Measurements from ENCODE around the gene TMEM132C. TPM values are rescaled to one million over a fixed set of nuclear protein-coding genes. Genes with fewer than 3 reads are reported as not detected.
"Not testable (repeated sequence)": the region's sequence is repeated elsewhere in the genome, so short reads cannot be mapped to it uniquely, and the experiment has no call there.

TMEM132C gene
- total RNA-seq, 4 donors from 2014 or later = 1.2 to 3.8 (median 2.3) TPM

DNA sequence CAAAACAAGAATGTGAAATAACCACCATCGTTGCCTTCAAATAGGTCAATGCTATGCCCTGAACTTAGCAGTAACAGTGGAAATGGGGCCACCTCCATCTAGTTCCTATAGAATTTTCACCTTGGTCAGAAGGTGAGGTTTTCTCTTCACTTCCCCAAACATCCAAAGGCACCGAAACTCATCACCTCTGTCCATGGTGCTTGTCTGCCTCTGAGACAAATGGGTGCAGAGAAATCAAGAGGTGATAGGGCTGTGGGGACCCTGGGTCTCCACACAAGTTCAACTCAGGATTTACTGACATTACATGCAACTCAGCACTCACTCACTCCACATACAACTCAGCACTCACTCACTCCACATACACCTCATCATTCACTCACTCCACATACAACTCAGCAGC, 26.2 kb upstream of the TMEM132C start:
- 64% methylated on average over 2 of the region's 2 CpGs for WGBS
- no peak for DNase-seq (ENCODE audit: low spot score in 2 of 2)
- Histone ChIP-seq H3K36me3 (no peaks in the 10 kb centered on the region), H3K4me1 (no peaks in the 10 kb centered on the region), H3K27me3 (peaks cover 5% of the 10 kb centered on the region), H3K9me3 (no peaks in the 10 kb centered on the region), H3K27ac (no peak overlapping the region), H3K4me3 (no peak overlapping the region)
- TF ChIP-seq CTCF (IDR thresholded peaks at IDR 0.05) = no peak
- TF ChIP-seq POLR2A (IDR thresholded peaks at IDR 0.05) = no peak
- no peak for TF ChIP-seq EP300 (IDR thresholded peaks at IDR 0.05)
- TF ChIP-seq POLR2AphosphoS5 (IDR thresholded peaks at IDR 0.05) = no peak

- no peak for DNase-seq (ENCODE audit: low spot score in 2 of 2)
- no peaks in the 10 kb centered on the region for H3K4me1 ChIP-seq
- no peaks in the 10 kb centered on the region for H3K36me3 ChIP-seq
- H3K27ac ChIP-seq = no peak overlapping the region
- no peaks in the 10 kb centered on the region for H3K9me3 ChIP-seq
- H3K27me3 ChIP-seq = no peaks in the 10 kb centered on the region
- no peak overlapping the region for H3K4me3 ChIP-seq
- WGBS = 88% methylated on average over 2 of the region's 2 CpGs
- TF ChIP-seq EP300 (IDR thresholded peaks at IDR 0.05) = no peak
- no peak for TF ChIP-seq POLR2AphosphoS5 (IDR thresholded peaks at IDR 0.05)
- no peak for TF ChIP-seq POLR2A (IDR thresholded peaks at IDR 0.05)
- no peak for TF ChIP-seq CTCF (IDR thresholded peaks at IDR 0.05)
Measured at GRCh38 chr12:128245121-128245520, 21.8 kb upstream of the TMEM132C start.

- WGBS = 41% methylated on average over 7 of the region's 7 CpGs
- H3K4me1 ChIP-seq = no peaks in the 10 kb centered on the region
- DNase-seq (ENCODE audit: low spot score in 2 of 2) = no peak
Measured at GRCh38 chr12:128245905-128246304, 21.1 kb upstream of the TMEM132C start.

DNA sequence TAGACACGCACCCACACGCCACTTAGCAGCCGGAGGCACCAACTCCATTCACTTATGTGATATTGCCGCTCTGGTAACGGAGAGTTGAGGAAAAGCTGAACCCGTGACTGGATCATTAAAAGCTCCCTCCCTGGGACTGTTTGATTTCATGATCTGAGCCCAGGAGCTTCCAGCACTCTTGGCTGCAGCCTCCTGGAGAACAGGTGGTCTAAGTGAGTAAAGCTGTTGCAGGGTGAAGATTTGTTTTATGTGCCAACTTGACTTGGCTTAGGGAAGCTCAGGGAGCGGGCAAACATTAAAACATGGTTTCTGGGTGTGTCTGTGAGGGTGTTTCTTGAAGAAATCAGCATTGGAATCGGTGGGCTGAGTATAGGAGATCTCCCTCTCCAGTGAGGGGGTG, 16.9 kb upstream of the TMEM132C start:
- H3K27ac ChIP-seq = no peak overlapping the region
- WGBS = 83% methylated on average over 8 of the region's 8 CpGs
- TF ChIP-seq CTCF (IDR thresholded peaks at IDR 0.05) (no peak), POLR2AphosphoS5 (IDR thresholded peaks at IDR 0.05) (no peak), EP300 (IDR thresholded peaks at IDR 0.05) (no peak), POLR2A (IDR thresholded peaks at IDR 0.05) (no peak)
- H3K27me3 ChIP-seq = no peaks in the 10 kb centered on the region
- H3K4me3 ChIP-seq = no peak overlapping the region
- H3K36me3 ChIP-seq = no peaks in the 10 kb centered on the region
- H3K9me3 ChIP-seq = no peaks in the 10 kb centered on the region
- no peak for DNase-seq (ENCODE audit: low spot score in 2 of 2)
- H3K4me1 ChIP-seq = no peaks in the 10 kb centered on the region

More at GRCh38 chr12:128245905-128246304, 21.1 kb upstream of the TMEM132C start:
- Histone ChIP-seq H3K9me3 (no peaks in the 10 kb centered on the region), H3K4me3 (no peak overlapping the region), H3K36me3 (no peaks in the 10 kb centered on the region), H3K27ac (no peak overlapping the region), H3K27me3 (no peaks in the 10 kb centered on the region)
- TF ChIP-seq EP300 (IDR thresholded peaks at IDR 0.05) (no peak), POLR2AphosphoS5 (IDR thresholded peaks at IDR 0.05) (no peak), POLR2A (IDR thresholded peaks at IDR 0.05) (no peak), CTCF (IDR thresholded peaks at IDR 0.05) (no peak)

- H3K9me3 ChIP-seq, H3K4me1 ChIP-seq: not testable (repeated sequence)
Measured at GRCh38 chr12:128253829-128254228, 13.1 kb upstream of the TMEM132C start.

DNA sequence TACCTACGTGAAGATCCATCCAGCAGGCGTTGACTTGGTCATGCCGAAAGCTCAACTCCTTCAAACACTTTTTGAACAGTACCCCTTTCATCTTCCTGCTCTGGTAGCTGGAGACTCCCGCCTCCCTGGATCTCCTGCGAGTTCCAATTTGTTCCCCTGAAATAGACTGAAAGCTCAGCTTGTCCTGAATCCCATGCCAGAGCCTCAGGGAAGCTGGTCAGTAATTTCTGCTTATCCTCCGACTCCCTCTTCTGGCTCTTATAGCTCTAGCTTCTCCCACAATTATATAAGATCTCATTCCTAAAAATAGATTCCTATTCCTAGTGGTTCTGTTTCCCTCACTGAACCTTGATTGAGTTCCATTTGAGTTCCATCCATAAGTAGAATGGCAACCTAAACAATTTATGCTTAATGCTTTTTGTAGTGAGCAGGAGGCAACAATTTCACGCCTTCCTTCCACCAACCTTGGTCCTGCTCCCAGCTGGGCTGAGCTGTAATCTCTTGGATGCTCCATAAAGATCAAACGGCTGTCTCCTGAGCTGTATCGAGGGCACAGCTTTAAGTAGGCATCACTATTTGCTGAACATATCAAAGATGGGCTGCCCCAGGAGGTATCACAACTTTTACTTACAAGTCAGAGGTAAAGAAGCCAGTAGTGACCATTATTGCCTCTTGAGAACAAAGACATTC, 8.0 kb upstream of the TMEM132C start:
- no peaks in the 10 kb centered on the region for H3K4me1 ChIP-seq
- peaks cover 22% of the 10 kb centered on the region for H3K27me3 ChIP-seq

More at GRCh38 chr12:128253829-128254228, 13.1 kb upstream of the TMEM132C start:
- not testable (repeated sequence) for H3K27ac ChIP-seq; H3K36me3 ChIP-seq; H3K4me3 ChIP-seq; DNase-seq (ENCODE audit: low spot score in 2 of 2)
- H3K27me3 ChIP-seq = peaks cover 12% of the 10 kb centered on the region

More for the DNA sequence above, 8.0 kb upstream of the TMEM132C start:
- Histone ChIP-seq H3K36me3 (no peaks in the 10 kb centered on the region), H3K4me3 (no peak overlapping the region), H3K9me3 (no peaks in the 10 kb centered on the region), H3K27ac (no peak overlapping the region)
- WGBS = 36% methylated on average over 9 of the region's 9 CpGs
- no peak for DNase-seq (ENCODE audit: low spot score in 2 of 2)
- TF ChIP-seq CTCF (IDR thresholded peaks at IDR 0.05) (no peak), EP300 (IDR thresholded peaks at IDR 0.05) (no peak), POLR2AphosphoS5 (IDR thresholded peaks at IDR 0.05) (no peak), POLR2A (IDR thresholded peaks at IDR 0.05) (no peak)
